Trophoblast cell (in vitro differentiated cells and primary cell): ENCODE data around the gene L3MBTL1.
A peak's percentile ranks its signal among the peaks of the same experiment; 100 is the strongest.

Experiments used
- DNase-seq, 2 donors: peaks; one replicate each; pipeline ENCODE4 v3.0.0-alpha.2; 2016
- H2AFZ ChIP-seq: 2 replicates; pipeline ENCODE4 v1.6.1; 2013; ENCODE audit warnings: low read length, moderate library complexity, mild to moderate bottlenecking; ENCODE audit not compliant: insufficient read depth, poor library complexity
- H2AK5ac ChIP-seq: 2 replicates; pipeline ENCODE4 v1.6.1; 2013; ENCODE audit warnings: mild to moderate bottlenecking, low read length
- H2BK120ac ChIP-seq: 2 replicates; pipeline ENCODE4 v1.6.1; 2013; ENCODE audit warnings: low read length, mild to moderate bottlenecking, moderate library complexity; ENCODE audit not compliant: insufficient read depth, poor library complexity
- H2BK12ac ChIP-seq: 2 replicates; pipeline ENCODE4 v1.6.1; 2013; ENCODE audit warnings: mild to moderate bottlenecking, low read length, moderate library complexity
- H2BK5ac ChIP-seq: 2 replicates; pipeline ENCODE4 v1.6.1; 2013; ENCODE audit warnings: low read length, low read depth, moderate library complexity, mild to moderate bottlenecking; ENCODE audit not compliant: poor library complexity
- H3K14ac ChIP-seq: 2 replicates; pipeline ENCODE4 v1.6.1; 2013; ENCODE audit warnings: mild to moderate bottlenecking, low read length
- H3K18ac ChIP-seq: 2 replicates; pipeline ENCODE4 v1.6.1; 2013; ENCODE audit warnings: mild to moderate bottlenecking, low read length
- H3K23ac ChIP-seq: 2 replicates; pipeline ENCODE4 v1.6.1; 2013; ENCODE audit warnings: low read length
- H3K27ac ChIP-seq: 2 replicates; pipeline ENCODE4 v1.5.1; 2013; ENCODE audit warnings: low read depth, mild to moderate bottlenecking, inconsistent platforms, low read length, moderate library complexity
- H3K27me3 ChIP-seq: 2 replicates; pipeline ENCODE4 v1.6.1; 2013; ENCODE audit warnings: inconsistent platforms, mild to moderate bottlenecking, low read length, moderate library complexity; ENCODE audit not compliant: insufficient read depth
- H3K36me3 ChIP-seq, 2 experiments: 1 replicate in 1 of 2; 2 replicates in 1 of 2; pipeline ENCODE4 v1.6.1; 2013; ENCODE audit warnings: low read length in 2 of 2, mild to moderate bottlenecking in 2 of 2, moderate library complexity in 1 of 2; ENCODE audit not compliant: insufficient read depth in 2 of 2, control insufficient read depth in 1 of 2
- H3K4ac ChIP-seq: 2 replicates; pipeline ENCODE4 v1.6.1; 2013; ENCODE audit warnings: low read depth, mild to moderate bottlenecking, low read length, moderate library complexity
- H3K4me1 ChIP-seq, 2 experiments: 1 replicate in 1 of 2; 2 replicates in 1 of 2; pipeline ENCODE4 v1.6.1; 2013; ENCODE audit warnings: low read length in 2 of 2, mild to moderate bottlenecking in 2 of 2, moderate library complexity in 1 of 2; ENCODE audit not compliant: insufficient read depth in 2 of 2, control insufficient read depth in 1 of 2
- H3K4me2 ChIP-seq: 2 replicates; pipeline ENCODE4 v1.6.1; 2013; ENCODE audit warnings: inconsistent platforms, mild to moderate bottlenecking, low read length, moderate library complexity
- H3K4me3 ChIP-seq: 2 replicates; pipeline ENCODE4 v1.5.1; 2013; ENCODE audit warnings: mild to moderate bottlenecking, low read depth, low read length, inconsistent platforms
- H3K79me1 ChIP-seq: one replicate; pipeline ENCODE4 v1.6.1; 2013; ENCODE audit warnings: low read length
- H3K79me2 ChIP-seq: 2 replicates; pipeline ENCODE4 v1.6.1; 2013; ENCODE audit warnings: low read length, mild to moderate bottlenecking; ENCODE audit not compliant: control insufficient read depth, insufficient read depth, poor library complexity
- H3K9ac ChIP-seq: 2 replicates; pipeline ENCODE4 v1.6.1; 2013; ENCODE audit warnings: mild to moderate bottlenecking, low read length
- H3K9me3 ChIP-seq: 2 replicates; pipeline ENCODE4 v1.6.1; 2013; ENCODE audit warnings: low read depth, mild to moderate bottlenecking, control low read depth, inconsistent platforms, low read length; ENCODE audit not compliant: insufficient read depth
- H4K12ac ChIP-seq: 2 replicates; pipeline ENCODE4 v1.6.1; 2013; ENCODE audit warnings: low read depth, mild to moderate bottlenecking, low read length, moderate library complexity
- H4K8ac ChIP-seq: 2 replicates; pipeline ENCODE4 v1.6.1; 2013; ENCODE audit warnings: low read depth, mild to moderate bottlenecking, low read length, moderate library complexity
- H4K91ac ChIP-seq: one replicate; pipeline ENCODE4 v1.6.1; 2013; ENCODE audit warnings: low read depth, mild to moderate bottlenecking, low read length, moderate library complexity
- WGBS: extraction: QIAGEN DNeasy Blood & Tissue Kit; methylation state at CpG from one replicate; pipeline ENCODE4 v1.1.7; 2013; ENCODE audit warnings: missing lambda C conversion rate; ENCODE audit not compliant: insufficient read length, insufficient coverage; ENCODE audit errors: extremely low coverage; 5-methylcytosine and 5-hydroxymethylcytosine counted together

Gene L3MBTL1

GRCh38 chr20:43563429-43563828, 55.9 kb downstream of the L3MBTL1 start:
- Histone ChIP-seq H3K18ac (no peak overlapping the region), H3K4me2 (no peak overlapping the region), H3K79me2 (no peaks in the 10 kb centered on the region), H3K36me3 (no peaks in the 10 kb centered on the region), H2BK120ac (no peak overlapping the region), H3K9me3 (no peaks in the 10 kb centered on the region), H3K4me1 (peaks cover 5 to 7% of the 10 kb centered on the region in 2 experiments), H3K27ac (no peak overlapping the region), H3K4me3 (no peak overlapping the region), H3K79me1 (no peaks in the 10 kb centered on the region), H3K4ac (no peak overlapping the region), H3K27me3 (no peaks in the 10 kb centered on the region), H4K91ac (no peak overlapping the region), H2AK5ac (no peak overlapping the region), H3K14ac (no peak overlapping the region), H4K12ac (no peak overlapping the region), H2BK12ac (no peak overlapping the region), H4K8ac (no peak overlapping the region), H3K23ac (no peak overlapping the region), H2AFZ (no peak overlapping the region), H3K9ac (no peak overlapping the region), H2BK5ac (no peak overlapping the region)
- no peak for DNase-seq
- WGBS = no CpG with 5 or more reads among the region's 3 CpGs

GRCh38 chr20:43563991-43564390, 56.5 kb downstream of the L3MBTL1 start:
- Histone ChIP-seq H3K79me2 (no peaks in the 10 kb centered on the region), H3K4me2 (no peak overlapping the region), H3K14ac (no peak overlapping the region), H3K23ac (no peak overlapping the region), H3K4me1 (peaks cover 0 to 1% of the 10 kb centered on the region in 2 experiments), H3K79me1 (no peaks in the 10 kb centered on the region), H3K4me3 (no peak overlapping the region), H2BK12ac (no peak overlapping the region), H4K12ac (no peak overlapping the region), H3K27ac (no peak overlapping the region), H3K9ac (no peak overlapping the region), H2BK120ac (no peak overlapping the region), H2AFZ (no peak overlapping the region), H3K9me3 (no peaks in the 10 kb centered on the region), H3K36me3 (no peaks in the 10 kb centered on the region), H3K4ac (no peak overlapping the region), H2AK5ac (no peak overlapping the region), H4K91ac (no peak overlapping the region), H3K18ac (no peak overlapping the region), H2BK5ac (no peak overlapping the region), H4K8ac (no peak overlapping the region), H3K27me3 (no peaks in the 10 kb centered on the region)
- WGBS = no CpG with 5 or more reads among the region's 7 CpGs
- DNase-seq = no peak

GRCh38 chr20:43564455-43564854, 57.0 kb downstream of the L3MBTL1 start:
- peak overlapping the region; percentile 62 for H3K23ac ChIP-seq
- no peak overlapping the region for H4K91ac ChIP-seq
- no peak overlapping the region for H3K4ac ChIP-seq
- no peak overlapping the region for H2BK120ac ChIP-seq
- no peak overlapping the region for H3K4me2 ChIP-seq
- no peak overlapping the region for H2BK12ac ChIP-seq
- H3K18ac ChIP-seq = no peak overlapping the region
- H3K4me1 ChIP-seq = no peaks in the 10 kb centered on the region
- no peak for DNase-seq
- no peak overlapping the region for H4K8ac ChIP-seq
- H3K14ac ChIP-seq = no peak overlapping the region
- no peak overlapping the region for H3K4me3 ChIP-seq
- no peak overlapping the region for H3K9ac ChIP-seq
- H2AFZ ChIP-seq = no peak overlapping the region
- no peak overlapping the region for H4K12ac ChIP-seq
- H3K9me3 ChIP-seq = no peaks in the 10 kb centered on the region
- no peaks in the 10 kb centered on the region for H3K79me1 ChIP-seq
- H2BK5ac ChIP-seq = no peak overlapping the region
- H3K36me3 ChIP-seq = no peaks in the 10 kb centered on the region
- WGBS = no CpG with 5 or more reads among the region's 8 CpGs
- no peak overlapping the region for H3K27ac ChIP-seq
- no peaks in the 10 kb centered on the region for H3K27me3 ChIP-seq
- H3K79me2 ChIP-seq = no peaks in the 10 kb centered on the region
- no peak overlapping the region for H2AK5ac ChIP-seq

DNA sequence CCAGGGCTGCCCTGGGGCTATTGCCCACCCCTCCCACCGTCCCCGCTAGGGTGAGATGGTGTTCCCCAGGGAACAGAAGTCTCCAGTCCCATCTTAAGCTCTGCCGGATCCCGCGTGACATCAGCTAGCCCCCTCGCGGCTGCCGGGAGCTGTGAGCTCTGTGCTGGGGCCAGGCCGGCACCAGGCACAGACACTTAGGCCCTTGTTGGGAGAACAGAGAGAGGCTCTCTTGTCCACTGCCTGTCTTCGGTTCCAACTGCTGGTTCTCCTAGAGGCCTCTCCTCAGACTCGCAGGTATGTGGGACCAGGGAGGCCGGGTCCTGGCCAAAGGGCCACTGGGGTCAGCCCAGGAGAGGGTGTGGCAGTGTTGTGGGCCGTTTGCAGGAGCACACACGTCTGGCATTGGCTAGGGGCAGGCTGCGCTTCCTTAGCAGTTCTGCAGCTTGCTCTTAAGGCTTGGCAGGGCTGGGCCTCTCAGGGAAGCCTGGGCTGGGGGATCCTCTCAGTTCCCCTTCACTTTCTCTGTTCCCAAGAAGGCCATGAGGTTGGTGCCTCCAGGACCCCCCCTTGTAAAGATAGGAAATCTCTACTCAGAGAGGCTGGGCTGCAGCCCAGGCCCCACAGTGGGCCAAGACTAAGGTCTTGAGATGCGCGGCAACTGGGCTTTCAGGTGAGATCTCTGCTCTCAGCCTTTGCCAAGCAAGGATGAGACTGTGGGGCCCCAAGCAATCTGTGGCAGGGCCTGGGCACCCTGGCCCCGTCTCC, 57.7 kb downstream of the L3MBTL1 start:
- no peak overlapping the region for H4K12ac ChIP-seq
- H3K9ac ChIP-seq = no peak overlapping the region
- H3K14ac ChIP-seq = no peak overlapping the region
- no peaks in the 10 kb centered on the region for H3K4me1 ChIP-seq
- no peak overlapping the region for H2AK5ac ChIP-seq
- no peaks in the 10 kb centered on the region for H3K79me2 ChIP-seq
- no peak overlapping the region for H3K4ac ChIP-seq
- no peak overlapping the region for H3K27ac ChIP-seq
- no peak overlapping the region for H3K4me2 ChIP-seq
- H3K4me3 ChIP-seq = no peak overlapping the region
- no peaks in the 10 kb centered on the region for H3K27me3 ChIP-seq
- H2BK5ac ChIP-seq = no peak overlapping the region
- DNase-seq = no peak
- H3K79me1 ChIP-seq = no peaks in the 10 kb centered on the region
- H2BK12ac ChIP-seq = no peak overlapping the region
- no peaks in the 10 kb centered on the region for H3K36me3 ChIP-seq
- H3K18ac ChIP-seq = no peak overlapping the region
- H4K91ac ChIP-seq = no peak overlapping the region
- no peak overlapping the region for H2BK120ac ChIP-seq
- H3K23ac ChIP-seq = no peak overlapping the region
- no peak overlapping the region for H2AFZ ChIP-seq
- no peak overlapping the region for H4K8ac ChIP-seq
- no peaks in the 10 kb centered on the region for H3K9me3 ChIP-seq
- WGBS = no CpG with 5 or more reads among the region's 18 CpGs
